CD4-positive, alpha-beta T cell treated with Interleukin-6 for 4 hours (primary cell): ENCODE results near the gene IQCF5.
"Not testable (repeated sequence)": the region's sequence is repeated elsewhere in the genome, so short reads cannot be mapped to it uniquely, and the experiment has no call there.

Source experiments
- DNase-seq: peaks from one replicate; pipeline ENCODE4 v3.0.0-alpha.2; 2020; ENCODE audit warnings: mixed read lengths

The IQCF5 gene

DNA sequence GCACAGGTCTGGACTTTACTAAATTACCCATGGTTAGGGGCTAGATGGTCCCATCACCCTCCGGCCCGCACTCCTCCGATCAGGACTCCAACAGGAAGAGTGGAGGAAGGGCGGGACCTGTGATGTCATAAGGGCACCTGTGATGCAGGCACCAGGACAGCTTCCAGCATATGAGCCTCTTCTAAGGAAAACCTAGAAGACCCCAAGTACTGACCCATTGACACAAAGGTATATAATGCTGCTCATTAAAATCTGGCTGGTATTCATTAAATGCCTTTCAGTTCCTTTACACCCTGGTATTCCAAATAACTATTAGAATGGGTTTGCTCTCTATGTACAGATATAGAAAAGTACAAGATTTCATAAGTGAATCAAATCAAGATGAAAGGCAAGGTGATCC, at the start of gene IQCF5:
IQCF5 (minus strand) TSS at position 101 of the 400 bp plus-strand sequence; CDS start at position 31, 70 bp downstream.
- no peak for DNase-seq

DNA sequence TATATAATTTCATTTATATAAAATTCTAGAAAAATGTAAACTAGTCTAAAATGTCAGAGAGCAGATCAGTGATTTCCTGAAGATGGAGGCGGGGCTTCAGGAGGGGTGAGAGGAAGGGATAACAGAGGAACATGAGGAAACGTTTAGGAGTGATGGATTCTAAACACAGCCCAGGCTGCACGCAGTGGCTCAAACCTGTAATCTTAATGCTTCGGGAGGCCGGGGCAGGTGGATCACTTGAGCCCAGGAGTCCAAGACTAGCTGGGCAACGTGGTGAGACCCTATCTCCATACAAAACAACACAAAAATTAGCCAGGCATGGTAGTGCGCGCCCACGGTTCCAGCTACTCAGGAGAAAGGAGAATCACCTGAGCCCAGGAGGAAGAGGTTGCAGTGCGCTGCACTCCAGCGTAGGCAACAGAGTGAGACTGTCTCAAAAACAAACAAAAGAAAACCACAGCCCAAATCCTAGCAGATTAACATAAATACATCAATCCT, 45.7 kb upstream of the IQCF5 start:
- no peak for DNase-seq

DNA sequence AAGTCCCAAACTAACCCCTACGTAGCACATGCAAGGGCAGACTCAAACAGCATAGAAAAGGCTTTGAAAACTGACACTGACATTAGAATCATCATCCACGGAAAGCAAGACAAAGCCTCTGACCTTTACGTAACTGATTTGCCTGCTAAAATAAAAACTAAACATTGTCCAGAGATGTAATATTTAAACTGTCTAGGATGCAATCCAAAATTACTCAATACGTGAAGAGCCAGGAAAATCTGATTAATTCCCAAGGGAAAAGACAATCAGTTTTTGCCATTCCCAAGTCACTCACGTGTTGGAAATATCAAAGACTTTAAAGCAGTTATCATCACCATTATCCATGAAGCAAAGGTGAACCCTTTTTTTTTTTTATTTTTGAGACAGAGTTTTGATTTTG, 41.0 kb upstream of the IQCF5 start:
- no peak for DNase-seq

DNA sequence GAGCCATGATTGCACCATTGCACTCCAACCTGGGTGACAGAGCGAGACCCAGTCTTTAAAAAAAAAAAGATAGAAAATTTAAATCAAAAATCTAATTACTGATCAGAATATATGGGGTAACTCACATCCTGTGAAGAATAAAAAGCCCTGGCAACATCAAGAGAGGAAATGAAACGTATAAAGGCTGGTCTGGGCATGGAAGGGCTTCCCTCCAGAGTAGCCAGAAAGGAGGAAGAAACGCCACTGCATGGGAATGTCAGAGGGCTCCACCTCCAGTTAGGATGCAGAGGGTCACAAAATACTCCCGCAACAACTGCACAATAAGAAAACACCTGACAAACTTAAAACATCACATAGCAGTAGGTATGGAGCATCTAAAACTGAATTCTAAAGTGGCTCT, 32.6 kb upstream of the IQCF5 start:
- DNase-seq, result no peak

DNA sequence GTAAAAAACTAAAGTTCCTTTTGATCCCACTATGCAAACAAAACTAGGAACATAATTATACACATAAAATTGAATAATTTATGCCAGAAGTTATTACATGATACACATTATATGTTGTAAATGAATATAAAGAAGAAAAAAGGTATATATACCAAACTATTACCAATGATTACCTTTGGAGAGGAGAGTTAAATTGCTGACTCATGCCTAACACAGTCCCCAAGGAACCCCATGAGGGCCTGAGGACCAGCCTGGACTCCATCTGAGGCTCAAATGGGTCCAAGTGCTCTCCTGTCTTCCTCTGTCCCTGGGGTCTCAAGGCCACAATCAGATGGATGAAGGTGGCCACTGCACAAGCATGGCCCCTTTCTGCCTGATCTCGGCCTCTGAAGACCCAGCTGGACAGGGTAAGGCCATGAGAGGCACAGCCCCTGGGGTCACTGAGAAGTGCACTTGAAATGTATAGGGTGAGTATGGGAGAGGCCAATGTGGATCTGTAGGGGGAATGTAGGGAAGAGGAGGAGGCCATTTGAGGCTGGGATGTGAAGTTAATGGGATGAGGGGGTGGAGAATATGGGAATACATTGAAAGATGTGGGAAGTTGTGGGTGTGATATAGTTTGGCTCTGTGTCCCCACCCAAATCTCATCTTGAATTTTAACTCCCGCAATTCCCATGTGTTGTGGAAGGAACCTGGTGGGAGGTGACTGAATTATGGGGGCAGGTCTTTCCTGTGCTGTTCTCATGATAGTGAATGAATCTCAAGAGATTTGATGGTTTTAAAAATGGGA, 28.8 kb upstream of the IQCF5 start:
- no peak for DNase-seq

DNA sequence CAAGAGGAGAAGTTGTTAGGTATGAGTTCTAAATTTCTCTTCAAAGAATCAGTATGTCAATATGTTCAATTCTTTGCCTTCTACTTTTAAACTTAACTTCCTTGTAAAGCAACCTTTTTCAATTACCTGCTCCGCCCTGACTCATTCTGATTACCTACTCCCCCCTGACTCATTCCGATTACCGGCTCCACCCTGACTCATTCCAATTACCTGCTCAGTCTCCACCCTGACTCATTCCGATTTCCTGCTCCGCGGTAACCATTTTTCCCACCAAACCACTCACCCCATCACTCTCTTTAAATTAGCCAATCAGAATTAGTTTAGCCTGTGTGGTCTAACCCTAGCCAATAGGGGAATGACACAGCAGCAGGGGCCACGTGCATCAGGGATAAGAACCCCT, 27.0 kb upstream of the IQCF5 start:
- DNase-seq, result peak; percentile 37

DNA sequence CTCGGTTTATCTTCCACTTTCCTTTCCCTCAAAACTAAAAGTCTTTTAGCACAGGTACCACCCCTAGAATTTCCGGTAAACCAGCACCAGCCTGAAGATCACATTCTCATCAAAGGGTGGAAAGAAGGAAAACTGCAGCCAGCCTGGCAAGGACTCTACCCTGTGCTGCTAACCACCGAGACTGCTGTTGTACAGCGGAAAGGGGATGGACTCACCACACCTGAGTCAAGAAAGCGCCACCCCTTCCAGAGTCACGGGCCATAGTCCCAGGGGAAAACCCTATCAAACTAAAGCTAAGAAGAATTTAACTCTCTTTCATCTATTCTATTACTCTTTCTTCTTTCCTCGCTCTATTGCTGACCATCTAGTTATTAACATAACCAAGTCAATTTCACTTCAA, 24.6 kb upstream of the IQCF5 start:
- DNase-seq, result not testable (repeated sequence)

DNA sequence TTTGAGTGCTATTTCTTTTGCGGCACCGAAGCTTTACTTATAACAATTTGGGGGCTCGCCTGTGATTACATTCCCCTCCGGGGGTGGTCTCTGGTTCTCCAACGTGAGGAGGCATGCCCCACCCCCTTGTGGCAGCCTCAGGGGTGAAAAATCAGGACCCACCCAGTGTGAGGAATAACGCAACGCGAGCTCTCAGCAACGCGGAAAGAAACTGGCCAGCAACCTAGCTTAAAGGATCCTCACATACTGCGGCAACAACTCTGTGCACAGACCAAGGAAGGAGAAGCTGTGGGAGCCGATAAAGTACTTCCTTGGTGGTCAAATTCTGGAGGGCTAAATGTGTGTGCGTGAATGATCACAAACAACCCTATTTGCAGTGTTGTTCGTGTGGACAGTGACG, 22.0 kb upstream of the IQCF5 start:
- no peak for DNase-seq

DNA sequence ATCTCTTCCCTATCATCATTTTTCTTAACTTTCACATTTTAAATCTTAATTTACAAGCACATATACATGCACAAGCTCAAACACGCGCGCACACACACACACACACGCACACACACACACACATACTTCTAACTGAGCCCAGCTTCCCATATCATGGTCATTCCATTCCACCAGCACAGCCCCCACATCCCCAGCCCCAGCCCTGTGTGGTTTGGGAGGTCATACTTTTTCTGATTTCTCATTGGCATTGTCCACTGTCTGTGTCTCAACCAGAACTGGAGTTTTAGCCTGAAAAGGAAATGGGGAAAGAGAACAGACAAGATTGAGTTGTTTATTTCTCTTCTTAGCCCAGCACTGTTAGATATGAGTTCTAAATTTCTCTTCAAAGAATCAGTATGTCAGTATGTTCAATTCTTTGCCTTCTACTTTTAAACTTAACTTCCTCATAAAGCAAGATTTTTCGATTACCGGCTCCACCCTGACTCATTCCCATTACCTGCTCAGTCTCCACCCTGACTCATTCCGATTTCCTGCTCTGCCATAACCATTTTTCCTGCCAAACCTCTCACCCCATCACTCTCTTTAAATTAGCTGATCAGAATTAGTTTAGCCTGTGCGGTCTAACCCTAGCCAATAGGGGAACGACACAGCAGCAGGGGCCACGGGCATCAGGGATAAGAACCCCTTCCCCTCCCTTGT, 21.4 kb upstream of the IQCF5 start:
- no peak for DNase-seq

DNA sequence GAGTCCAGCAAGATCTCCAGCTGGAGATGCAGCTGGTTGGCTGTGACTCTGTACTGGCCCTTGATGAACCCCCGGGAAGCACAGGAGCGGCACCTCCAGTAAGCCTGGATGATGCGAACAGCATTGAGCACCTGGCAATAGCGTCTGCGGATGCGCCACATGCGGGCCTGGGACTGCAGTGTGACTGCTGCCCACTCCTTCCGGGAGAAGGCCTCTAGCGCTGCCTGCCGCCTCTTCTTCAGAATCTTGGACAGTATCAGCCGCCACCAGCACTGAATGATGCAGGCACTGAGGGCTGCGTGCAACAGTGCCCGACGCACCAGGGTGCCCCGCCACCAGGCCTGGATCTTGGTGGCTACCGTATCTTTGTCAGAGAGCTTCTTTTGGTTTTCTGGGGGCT, 19.5 kb upstream of the IQCF5 start:
- no peak for DNase-seq

DNA sequence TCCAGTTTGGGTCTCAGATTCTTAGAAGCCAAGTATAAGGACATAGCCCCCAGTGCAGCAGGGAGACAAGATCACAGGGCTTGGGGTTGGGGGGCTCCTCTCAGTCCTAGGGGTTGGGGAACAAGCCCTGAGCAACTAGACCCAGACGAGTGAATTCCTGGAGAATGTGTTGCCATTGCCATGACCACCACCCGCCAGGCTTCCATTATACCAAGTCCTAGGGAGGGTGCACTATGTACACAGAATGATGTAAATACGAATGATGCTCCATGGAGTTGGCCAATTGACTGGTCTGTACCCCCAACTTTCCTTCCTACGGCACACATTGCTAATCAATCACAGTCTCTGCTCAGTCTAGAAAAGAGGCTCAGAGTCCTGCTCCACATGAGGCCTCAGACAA, 19.0 kb upstream of the IQCF5 start:
- no peak for DNase-seq

DNA sequence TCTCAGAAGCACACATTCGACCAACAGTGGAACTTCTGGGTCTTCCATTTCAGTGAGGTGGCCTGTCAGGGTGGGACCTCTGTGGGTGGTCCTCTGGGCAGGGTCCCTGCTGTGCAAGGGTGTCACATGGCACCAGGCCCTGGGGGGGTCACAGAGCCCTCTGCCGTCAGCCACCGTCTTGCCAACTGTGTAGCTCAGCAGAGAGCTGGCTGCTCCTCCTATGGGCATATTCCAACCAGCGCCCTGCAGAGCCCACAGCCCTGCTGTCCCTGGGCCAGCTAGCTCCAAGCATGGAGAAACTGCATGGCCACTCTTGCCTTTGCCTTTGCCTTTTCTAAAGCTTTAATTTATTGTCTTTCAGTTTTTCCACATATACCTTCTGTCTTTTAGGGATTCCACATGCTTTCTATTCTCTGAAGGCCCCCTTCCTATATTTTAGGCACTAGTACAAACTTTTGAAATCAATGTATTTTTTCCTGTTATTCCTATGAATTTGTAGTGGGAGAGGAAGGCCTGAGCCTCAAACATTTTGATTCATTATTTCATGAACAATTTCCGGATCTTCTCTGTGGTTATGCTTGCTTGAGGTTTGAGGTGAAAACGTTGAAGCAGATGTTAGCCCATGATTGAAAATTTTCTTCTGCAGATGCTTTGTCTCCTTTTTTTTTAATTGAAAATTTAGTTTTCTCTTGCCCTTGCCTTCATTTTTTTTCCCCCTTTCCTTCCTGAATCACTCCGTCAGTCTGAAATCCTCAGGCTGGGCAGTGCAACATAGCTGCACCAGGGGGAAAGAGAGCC, 16.0 kb upstream of the IQCF5 start:
- DNase-seq, result no peak

DNA sequence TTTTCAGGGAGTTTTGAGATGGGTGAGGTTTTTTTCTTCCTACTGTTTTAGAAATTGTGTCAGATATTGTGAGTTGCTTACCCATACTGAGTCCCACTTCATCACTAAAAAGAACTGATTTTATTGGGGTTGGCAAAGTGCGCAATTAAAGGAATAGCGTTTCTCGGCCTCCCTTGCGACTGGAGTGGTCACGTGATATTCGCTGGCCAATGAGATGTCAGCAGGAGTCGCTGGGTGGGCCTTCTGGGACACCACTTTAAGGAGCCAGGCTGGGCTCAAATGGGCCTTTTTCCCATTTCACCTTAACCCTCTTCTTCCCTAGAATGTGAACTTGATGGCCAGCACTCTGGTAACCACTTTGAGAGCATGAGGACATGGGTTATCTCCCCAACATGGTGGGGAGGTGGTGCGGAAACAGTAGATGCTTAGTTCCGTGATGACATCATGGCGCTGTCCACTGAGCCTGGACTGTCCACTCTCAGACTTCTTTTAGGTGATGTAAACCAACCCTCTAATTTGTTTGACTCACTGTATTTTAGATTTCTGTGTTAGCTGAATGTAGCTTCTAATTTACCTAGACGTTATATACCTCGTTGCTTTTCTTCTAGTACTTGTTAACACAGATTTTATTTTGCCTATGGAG, 13.2 kb upstream of the IQCF5 start:
- DNase-seq, result no peak

DNA sequence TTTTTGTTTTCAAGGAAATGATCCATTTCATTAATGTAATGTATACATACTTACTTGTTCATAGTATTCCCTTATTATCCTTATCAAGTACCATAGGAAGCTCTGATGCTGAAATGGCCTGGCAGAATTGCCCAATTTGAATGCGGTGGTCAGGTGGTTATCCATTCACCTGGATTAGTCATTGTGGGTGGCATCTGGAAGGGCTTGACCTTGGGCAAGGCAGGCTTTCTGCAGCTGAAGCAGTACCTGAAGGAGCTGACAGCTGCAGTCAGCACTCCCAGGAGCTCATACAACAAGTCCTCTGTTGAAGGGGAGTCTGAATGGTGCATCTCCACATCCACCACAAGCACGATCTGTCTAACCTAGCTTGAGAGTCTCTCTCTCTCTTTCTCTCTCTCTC, 12.2 kb upstream of the IQCF5 start:
- DNase-seq, result no peak

DNA sequence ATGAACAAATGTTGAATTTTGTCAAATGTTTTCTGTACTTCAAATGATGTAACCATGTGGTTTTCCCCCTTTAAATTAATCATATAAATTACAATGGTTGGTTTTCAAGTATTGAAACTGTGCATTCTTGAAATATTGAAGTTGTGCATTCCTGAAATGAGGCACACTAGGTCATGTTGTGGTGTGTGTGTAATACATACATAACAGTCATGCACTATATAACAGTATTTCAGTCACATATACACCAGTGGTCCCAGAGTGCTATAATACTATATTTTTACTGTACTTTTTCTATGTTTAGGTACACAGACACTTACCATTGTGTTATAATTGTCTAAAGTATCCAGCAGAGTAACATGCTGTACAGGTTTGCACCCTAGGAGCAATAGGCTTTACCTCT, 11.0 kb upstream of the IQCF5 start:
- DNase-seq, result no peak

DNA sequence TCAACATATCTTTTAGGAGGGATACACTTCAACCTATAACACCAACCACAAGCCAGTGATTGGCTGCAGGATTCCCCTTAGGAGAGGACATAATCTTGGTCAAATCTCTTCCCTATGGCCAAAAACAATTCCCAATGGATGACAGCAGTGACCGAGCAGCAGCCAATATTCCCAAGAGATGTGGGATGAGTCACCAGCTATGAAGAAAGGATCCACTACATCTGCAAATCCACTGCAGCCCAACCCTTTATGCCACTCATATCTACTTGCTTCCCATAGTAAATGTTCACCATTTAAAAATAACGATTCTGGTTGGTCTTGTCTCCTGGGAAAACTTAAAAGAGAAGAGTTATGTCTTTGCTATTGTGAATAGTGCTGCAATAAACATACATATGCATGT, 4.5 kb upstream of the IQCF5 start:
- DNase-seq, result no peak

DNA sequence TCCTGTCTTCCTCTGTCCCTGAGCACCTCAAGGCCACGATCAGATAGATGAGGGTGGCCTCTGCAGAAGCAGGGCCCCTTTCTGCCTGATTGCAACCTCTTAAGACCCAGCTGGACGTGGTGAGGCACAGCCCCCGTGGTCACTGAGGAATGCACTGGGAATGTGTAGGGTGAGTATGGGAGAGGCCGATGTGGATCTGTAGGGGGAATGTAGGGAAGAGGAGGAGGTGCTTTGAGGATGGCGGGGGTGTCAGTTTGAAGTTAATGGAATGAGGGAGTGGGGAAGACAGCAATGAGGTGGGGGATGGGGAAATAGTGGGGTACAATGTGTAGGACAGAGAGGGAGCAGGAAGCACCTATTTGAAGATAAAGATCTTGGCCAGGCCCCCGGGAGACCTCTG, 785 bp upstream of the IQCF5 start:
- no peak for DNase-seq

DNA sequence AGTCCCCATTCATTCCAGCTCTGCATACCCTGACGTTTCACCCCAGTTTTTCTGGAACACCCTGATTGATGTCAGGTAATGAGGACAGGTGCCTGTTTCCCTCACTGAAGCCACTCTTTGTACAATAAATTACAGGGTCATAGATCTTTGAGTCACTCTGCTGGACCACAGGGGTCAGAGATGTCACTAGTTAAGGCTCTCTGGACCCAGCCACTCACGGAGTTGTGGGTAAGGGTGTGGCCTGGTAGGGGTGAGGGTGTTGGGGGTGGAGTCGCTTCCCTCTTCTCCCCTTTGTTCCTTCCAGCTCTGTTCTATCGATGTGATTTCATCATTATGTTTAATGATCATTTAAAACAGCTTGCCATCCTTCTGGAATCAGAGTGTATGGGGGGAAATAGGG, 512 bp downstream of the IQCF5 start:
- no peak for DNase-seq

DNA sequence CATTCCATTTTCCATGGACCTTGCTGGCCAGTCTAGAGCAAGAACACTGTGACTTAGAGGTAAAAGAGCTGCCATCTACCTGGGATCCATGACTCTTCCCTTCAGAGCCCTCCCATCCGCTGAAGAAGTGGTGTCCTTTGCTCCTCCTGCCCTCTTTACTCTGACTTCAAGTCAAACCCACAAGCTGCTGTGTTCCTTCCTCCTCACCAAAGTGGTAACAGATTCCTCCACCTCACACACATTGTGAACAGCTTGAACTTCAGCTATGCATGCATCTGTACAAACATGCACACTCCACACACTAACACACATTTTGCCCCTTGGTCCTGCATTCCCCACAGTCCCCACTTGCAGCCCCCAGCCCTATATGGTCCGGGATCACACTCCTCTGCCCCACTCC, 990 bp downstream of the IQCF5 start:
- DNase-seq, result no peak

DNA sequence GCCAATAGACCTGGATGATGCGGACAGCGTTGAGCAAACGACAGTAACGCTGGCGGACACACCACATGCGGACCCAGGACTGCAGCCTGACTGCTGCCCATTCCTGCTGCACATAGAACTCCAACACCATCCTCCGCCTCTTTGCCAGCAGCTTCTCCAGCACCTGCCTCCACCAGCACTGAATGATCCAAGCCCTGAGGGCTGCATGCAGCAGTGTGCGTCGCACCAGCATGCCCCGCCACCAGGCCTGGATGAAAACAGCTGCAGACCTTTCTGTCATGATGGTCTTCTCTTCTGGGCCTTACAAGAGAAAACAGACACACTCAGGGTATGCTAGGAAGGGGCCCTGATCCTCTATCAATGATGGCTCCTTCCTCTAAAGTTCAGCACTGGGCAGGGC, 1.5 kb downstream of the IQCF5 start:
- DNase-seq, result no peak

DNA sequence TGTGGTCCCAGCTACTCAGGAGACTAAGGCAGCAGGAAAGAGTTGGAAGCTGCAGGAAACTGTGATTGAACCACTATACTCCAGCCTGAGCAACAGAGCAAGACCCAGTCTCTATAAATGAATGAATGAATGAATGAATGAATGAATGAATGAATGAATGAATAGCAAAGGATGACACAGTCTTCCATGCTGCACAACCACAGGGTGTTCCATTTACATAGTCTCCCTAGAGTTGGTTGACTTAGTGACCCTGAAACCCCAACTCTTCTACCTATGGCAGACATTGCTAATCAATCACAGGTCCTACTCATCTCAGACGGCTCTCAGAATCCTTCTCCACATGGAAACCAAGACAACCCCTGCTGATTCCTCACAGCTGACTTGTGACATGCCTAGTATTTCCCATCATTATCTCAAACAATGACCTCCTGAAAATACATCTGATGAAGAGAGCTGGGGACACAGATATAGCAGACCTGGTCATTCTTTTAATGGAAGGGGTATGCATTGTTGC, 2.1 kb downstream of the IQCF5 start:
- no peak for DNase-seq

DNA sequence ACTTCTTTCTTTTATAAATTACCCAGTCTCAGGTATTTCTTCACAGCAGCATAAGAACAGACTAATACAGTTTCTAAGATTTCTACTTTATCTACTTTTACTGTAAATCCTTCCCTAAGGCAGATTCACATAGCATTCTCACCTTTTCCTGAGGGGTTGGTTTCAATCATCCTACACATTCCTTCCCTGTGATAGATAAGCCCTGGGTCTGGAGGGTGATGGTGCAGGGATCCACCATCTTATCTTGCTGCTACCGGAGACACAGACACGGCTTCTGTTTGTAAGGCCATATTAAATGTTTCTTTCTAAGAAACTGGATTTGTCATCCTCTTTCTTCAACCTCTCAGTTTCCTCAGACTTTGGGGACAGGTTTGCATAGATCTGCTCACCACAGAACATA, 6.1 kb downstream of the IQCF5 start:
- no peak for DNase-seq

DNA sequence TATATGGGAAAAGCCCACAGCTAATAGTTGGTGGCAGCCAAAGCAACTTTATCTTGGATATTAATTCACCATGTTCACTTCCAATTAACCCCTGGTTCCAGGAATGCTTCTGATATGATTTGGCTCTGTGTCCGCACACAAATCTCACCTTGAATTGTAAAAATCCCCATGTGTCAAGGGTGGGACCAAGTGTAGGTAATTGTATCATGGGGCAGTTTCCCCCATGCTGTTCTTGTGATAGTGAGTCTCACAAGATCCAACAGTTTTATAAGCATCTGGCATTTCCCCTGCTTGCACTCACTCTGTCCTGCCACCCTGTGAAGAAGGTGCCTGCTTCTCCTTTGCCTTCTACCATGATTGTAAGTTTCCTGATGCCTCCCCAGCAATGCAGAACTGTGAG, 6.5 kb downstream of the IQCF5 start:
- DNase-seq, result not testable (repeated sequence)
